SK-N-SH (cell line): ENCODE data around the gene U2AF1L4. TPM values are rescaled to one million over a fixed set of nuclear protein-coding genes. Genes with fewer than 3 reads are reported as not detected.

Source experiments
- CTCF ChIA-PET: fragments of 300-600, 350-600 bp; formaldehyde crosslinking; extraction: SDS; loops from one replicate; lab custom pipeline; 2021; lab: Yijun Ruan, JAX
- POLR2A ChIA-PET: fragments of 350-600 bp; sonication (Branson Sonifier 250); formaldehyde crosslinking; extraction: SDS; loops from one replicate; lab custom pipeline; 2020; ENCODE audit warnings: antibody characterized with exemption, inconsistent platforms; lab: Yijun Ruan, JAX
- DNase-seq: peaks from one replicate; pipeline ENCODE4 v3.0.0; 2012
- H2AFZ ChIP-seq: fragments of 200-600 bp; sonication (generic); 2 replicates; pipeline ENCODE4 v1.8.1; 2016; ENCODE audit warnings: antibody characterized with exemption, mild to moderate bottlenecking, low read depth
- H3F3A ChIP-seq: fragments of 200-600 bp; sonication (generic); replicated peaks from 2 replicates; pipeline ENCODE3; 2016; ENCODE audit warnings: antibody characterized with exemption, mild to moderate bottlenecking; ENCODE audit not compliant: insufficient read depth
- H3K27ac ChIP-seq, 2 experiments: fragments of 200-500 bp in 1 of 2; fragments of 200-600 bp in 1 of 2; sonication (Bioruptor generic) in 1 of 2; sonication (generic), shearing (Covaris generic) in 1 of 2; 2 replicates each; pipeline versions ENCODE4 v1.5.1 to v1.6.1; 2014 to 2016; ENCODE audit warnings: low read depth in 2 of 2, inconsistent platforms in 1 of 2, low read length in 1 of 2, mild to moderate bottlenecking in 1 of 2, mixed read lengths in 1 of 2
- H3K27me3 ChIP-seq: fragments of 200-600 bp; sonication (generic), shearing (Covaris generic); 2 replicates; pipeline ENCODE4 v1.6.1; 2016; ENCODE audit warnings: mixed run types; ENCODE audit not compliant: insufficient read depth
- H3K36me3 ChIP-seq, 2 experiments: fragments of 200-500 bp in 1 of 2; fragments of 200-600 bp in 1 of 2; sonication (Bioruptor generic) in 1 of 2; sonication (generic) in 1 of 2; replicated peaks in 1 of 2; 2 replicates each; pipeline versions ENCODE3 to v1.5.1; 2014 to 2016; ENCODE audit warnings: low read length in 1 of 2, mild to moderate bottlenecking in 1 of 2; ENCODE audit not compliant: insufficient read depth in 2 of 2, control insufficient read depth in 1 of 2
- H3K4me1 ChIP-seq, 2 experiments: fragments of 200-500 bp in 1 of 2; fragments of 200-600 bp in 1 of 2; sonication (Bioruptor generic) in 1 of 2; sonication (generic), shearing (Covaris generic) in 1 of 2; 2 replicates each; pipeline versions ENCODE4 v1.5.1 to v1.6.1; 2014 to 2016; ENCODE audit warnings: low read depth in 1 of 2, low read length in 1 of 2, mixed run types in 1 of 2; ENCODE audit not compliant: insufficient read depth in 2 of 2, control insufficient read depth in 1 of 2
- H3K4me2 ChIP-seq: fragments of 200-600 bp; sonication (generic), shearing (Covaris generic); 2 replicates; pipeline ENCODE4 v1.6.1; 2017; ENCODE audit warnings: mixed run types
- H3K4me3 ChIP-seq, 2 experiments: fragments of 200-500 bp in 1 of 2; fragments of 200-600 bp in 1 of 2; sonication (Bioruptor generic) in 1 of 2; sonication (generic), shearing (Covaris generic) in 1 of 2; 2 replicates each; pipeline versions ENCODE4 v1.5.1 to v1.8.1; 2014 to 2016; ENCODE audit warnings: low read depth in 2 of 2, inconsistent platforms in 1 of 2, low read length in 1 of 2, mild to moderate bottlenecking in 1 of 2, mixed read lengths in 1 of 2, moderate library complexity in 1 of 2
- H3K79me2 ChIP-seq: fragments of 200-600 bp; sonication (generic); 2 replicates; pipeline ENCODE4 v1.8.1; 2017; ENCODE audit warnings: mild to moderate bottlenecking; ENCODE audit not compliant: insufficient read depth
- H3K9ac ChIP-seq: fragments of 200-600 bp; sonication (generic); 2 replicates; pipeline ENCODE4 v1.6.1; 2017; ENCODE audit warnings: mixed run types
- H3K9me2 ChIP-seq: fragments of 200-600 bp; sonication (generic); 2 replicates; pipeline ENCODE4 v1.6.1; 2017; ENCODE audit warnings: mixed run types
- H3K9me3 ChIP-seq: fragments of 200-600 bp; sonication (generic); 2 replicates; pipeline ENCODE4 v1.6.1; 2017; ENCODE audit warnings: mixed run types, mild to moderate bottlenecking, moderate library complexity
- H4K20me1 ChIP-seq: fragments of 200-600 bp; sonication (generic); 2 replicates; pipeline ENCODE4 v1.6.1; 2017; ENCODE audit warnings: mild to moderate bottlenecking, mixed run types; ENCODE audit not compliant: insufficient read depth
- EP300 ChIP-seq, 2 experiments: IDR thresholded peaks; 2 replicates each; pipeline versions ENCODE4 v1.4.0 to v1.6.1; 2012; ENCODE audit warnings: borderline replicate concordance in 1 of 2, low read depth in 1 of 2, low read length in 1 of 2
- FOXJ3 ChIP-seq: sonication (generic); formaldehyde crosslinking; IDR thresholded peaks from 2 replicates; pipeline ENCODE4 v1.5.1; 2020; ENCODE audit warnings: mild to moderate bottlenecking, missing genetic modification reagents
- GABPA ChIP-seq: IDR thresholded peaks from 2 replicates; pipeline ENCODE4 v1.4.0; 2012; ENCODE audit warnings: low read depth, mild to moderate bottlenecking
- JUND ChIP-seq: IDR thresholded peaks from 2 replicates; pipeline ENCODE4 v1.4.0; 2012
- MXI1 ChIP-seq: IDR thresholded peaks from 2 replicates; pipeline ENCODE4 v1.6.1; 2012; ENCODE audit warnings: mild to moderate bottlenecking, low read depth, low read length, improper control_type of control experiment
- NRF1 ChIP-seq: IDR thresholded peaks from 2 replicates; pipeline ENCODE4 v1.6.1; 2012; ENCODE audit warnings: low read depth, mild to moderate bottlenecking, low read length
- POLR2AphosphoS5 ChIP-seq: IDR thresholded peaks from 2 replicates; pipeline ENCODE4 v1.6.1; 2012; ENCODE audit warnings: low read depth, low read length
- RCOR1 ChIP-seq: fragments of 150-350 bp; IDR thresholded peaks from 2 replicates; pipeline ENCODE4 v1.6.1; 2017; ENCODE audit warnings: antibody characterized with exemption, low read length
- TCF12 ChIP-seq: IDR thresholded peaks from 2 replicates; pipeline ENCODE4 v1.4.0; 2012
- TEAD4 ChIP-seq: IDR thresholded peaks from 2 replicates; pipeline ENCODE4 v1.4.0; 2012; ENCODE audit warnings: mild to moderate bottlenecking, borderline replicate concordance; ENCODE audit not compliant: insufficient read depth
- YY1 ChIP-seq: IDR thresholded peaks from 2 replicates; pipeline ENCODE4 v1.4.0; 2012; ENCODE audit warnings: low read depth, mild to moderate bottlenecking
- WGBS: methylation state at CpG from one replicate; pipeline ENCODE4 v1.1.6; 2017; ENCODE audit warnings: low lambda C conversion rate; 5-methylcytosine and 5-hydroxymethylcytosine counted together
- polyA plus RNA-seq, 3 experiments: library from polyadenylated mRNA; depleted of rRNA; stranded (reverse); fragments of >200 nt; gene quantifications; 2 replicates each; pipeline ENCODE4 v1.2.3, GENCODE V29; 2012
- TF ChIP-seq, protein P1 (sequence below): IDR thresholded peaks from 2 replicates; pipeline ENCODE4 v1.4.0; 2012; ENCODE audit warnings: low read depth
- TF ChIP-seq, protein P2 (sequence below): fragments of 150-350 bp; IDR thresholded peaks from 2 replicates; pipeline ENCODE4 v1.6.1; 2017; ENCODE audit warnings: antibody characterized with exemption, low read length, low read depth, borderline replicate concordance
- TF ChIP-seq, protein P3 (sequence below): IDR thresholded peaks from 2 replicates; pipeline ENCODE4; 2012
- TF ChIP-seq, protein P4 (sequence below): IDR thresholded peaks from 2 replicates; pipeline ENCODE4 v1.4.0; 2012; ENCODE audit warnings: low read depth, borderline replicate concordance
- TF ChIP-seq, protein P5 (sequence below): IDR thresholded peaks from 2 replicates; pipeline ENCODE4 v1.6.1; 2012; ENCODE audit warnings: mild to moderate bottlenecking, low read depth, low read length, moderate library complexity
- TF ChIP-seq, protein P6 (sequence below): fragments of 150-350 bp; IDR thresholded peaks from 2 replicates; pipeline ENCODE4 v1.6.1; 2016; ENCODE audit warnings: mild to moderate bottlenecking, low read depth, low read length

U2AF1L4 gene
- polyA plus RNA-seq, 1 of the 3 experiments (the other 2 are of a cell fraction), result 25.9 TPM

DNA sequence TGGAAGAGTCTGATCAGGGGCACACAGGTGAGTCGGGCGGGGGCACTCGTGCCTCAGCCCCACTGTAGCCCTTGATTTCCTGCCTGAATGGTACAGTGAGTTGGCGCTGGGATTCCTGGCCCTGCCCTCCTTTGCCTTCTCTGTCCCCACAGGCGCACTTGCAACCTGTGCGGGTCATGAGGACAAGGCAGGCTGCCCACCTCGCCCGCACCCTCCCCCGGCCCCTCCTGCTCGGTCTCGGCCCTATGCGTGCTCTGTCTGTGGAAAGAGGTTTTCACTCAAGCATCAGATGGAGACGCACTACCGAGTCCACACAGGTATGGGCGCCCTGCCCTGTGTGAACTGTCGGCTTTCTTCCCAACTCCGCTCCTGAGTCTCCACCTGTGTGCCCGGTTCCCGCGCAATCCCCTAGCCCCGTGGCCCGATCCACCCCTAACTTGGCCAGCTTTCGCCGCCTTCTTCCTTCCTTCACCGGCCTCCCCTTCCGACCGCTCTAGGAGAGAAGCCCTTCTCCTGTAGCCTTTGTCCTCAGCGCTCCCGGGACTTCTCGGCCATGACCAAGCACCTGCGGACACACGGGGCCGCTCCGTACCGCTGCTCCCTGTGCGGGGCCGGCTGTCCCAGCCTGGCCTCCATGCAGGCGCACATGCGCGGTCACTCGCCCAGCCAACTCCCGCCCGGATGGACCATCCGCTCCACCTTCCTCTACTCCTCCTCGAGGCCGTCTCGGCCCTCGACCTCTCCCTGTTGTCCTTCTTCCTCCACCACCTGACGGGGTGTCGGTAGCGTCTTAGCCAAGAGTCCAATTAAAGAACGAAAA is 29.0 kb downstream of the U2AF1L4 start:
- Histone ChIP-seq H3K27ac (peak overlapping the region; percentile 62 to 95), H3K36me3 (peaks cover 6 to 13% of the 10 kb centered on the region in 2 experiments), H3K4me1 (peaks cover 5 to 24% of the 10 kb centered on the region in 2 experiments; a peak in 3 of 4 replicates), H3F3A (peaks cover 6% of the 10 kb centered on the region), H3K27me3 (no peaks in the 10 kb centered on the region), H3K4me2 (peak overlapping the region; percentile 97), H4K20me1 (peaks cover 18% of the 10 kb centered on the region), H3K9me2 (no peaks in the 10 kb centered on the region), H3K4me3 (peak overlapping the region; percentile 80 to 91), H2AFZ (peak overlapping the region; percentile 86), H3K9me3 (no peaks in the 10 kb centered on the region), H3K79me2 (peaks cover 28% of the 10 kb centered on the region), H3K9ac (peak overlapping the region; percentile 65)
- ChIA-PET CTCF (interaction anchor here (0.6 to 1.8 kb wide), 9 partner anchors 10 to 1237 kb away, joined by 3 to 14 read pairs (median 4); no protein-coding TSS in a partner anchor), POLR2A (no interaction called here)
- TF ChIP-seq GABPA (no peak), NRF1 (peak; percentile 58; the same call in 1 of the 2 replicates)
- TF ChIP-seq, protein P1, sequence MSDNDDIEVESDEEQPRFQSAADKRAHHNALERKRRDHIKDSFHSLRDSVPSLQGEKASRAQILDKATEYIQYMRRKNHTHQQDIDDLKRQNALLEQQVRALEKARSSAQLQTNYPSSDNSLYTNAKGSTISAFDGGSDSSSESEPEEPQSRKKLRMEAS, result peak; percentile 90
- peak; percentile 81 for DNase-seq
- WGBS, result 21% methylated on average over 50 of the region's 52 CpGs

DNA sequence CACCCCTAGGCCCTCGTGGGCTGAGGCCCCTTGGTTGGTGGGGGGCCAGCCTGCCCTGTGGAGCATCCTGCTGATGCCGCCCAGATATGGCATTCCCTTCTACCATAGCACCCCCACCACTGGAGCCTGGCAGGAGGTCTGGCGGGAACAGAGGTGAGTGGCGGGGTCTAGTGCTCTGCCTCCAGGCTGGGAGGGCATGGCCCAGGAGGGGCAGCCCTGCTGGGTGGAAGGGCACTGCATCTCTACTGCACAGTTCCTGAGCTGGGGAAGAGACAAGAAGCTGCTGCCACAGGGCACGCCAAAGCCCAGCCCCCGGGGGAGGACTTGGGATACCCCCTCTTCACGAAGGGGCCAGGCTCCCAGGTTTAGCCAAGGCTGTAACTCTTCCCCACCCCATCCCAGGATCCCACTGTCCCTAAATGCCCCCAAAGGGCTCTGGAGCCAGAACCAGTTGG is 29.8 kb downstream of the U2AF1L4 start:
- Histone ChIP-seq H3K4me3 (peak overlapping the region in 1 of 2 experiments; percentile 80; a peak in 1 of 4 replicates), H3K9ac (no peak overlapping the region), H3K9me2 (no peaks in the 10 kb centered on the region), H3K79me2 (peaks cover 23% of the 10 kb centered on the region), H3K4me2 (peak overlapping the region; percentile 97), H4K20me1 (peaks cover 18% of the 10 kb centered on the region), H2AFZ (no peak overlapping the region), H3K27ac (no peak overlapping the region), H3K27me3 (no peaks in the 10 kb centered on the region), H3K36me3 (peaks cover 6 to 9% of the 10 kb centered on the region in 2 experiments), H3K4me1 (peaks cover 5 to 24% of the 10 kb centered on the region in 2 experiments; a peak in 3 of 4 replicates), H3K9me3 (no peaks in the 10 kb centered on the region), H3F3A (peaks cover 6% of the 10 kb centered on the region)
- CTCF ChIA-PET, result interaction anchor here (0.9 to 2.6 kb wide), 6 partner anchors 19 to 159 kb away, joined by 4 to 14 read pairs (median 8); no protein-coding TSS in a partner anchor
- WGBS, result 97% methylated on average over 6 of the region's 7 CpGs
- no peak for DNase-seq
- POLR2A ChIA-PET, result no interaction called here
- TF ChIP-seq MXI1, result no peak
- TF ChIP-seq TEAD4, result no peak
- TF ChIP-seq POLR2AphosphoS5, result no peak
- TF ChIP-seq, protein P2, sequence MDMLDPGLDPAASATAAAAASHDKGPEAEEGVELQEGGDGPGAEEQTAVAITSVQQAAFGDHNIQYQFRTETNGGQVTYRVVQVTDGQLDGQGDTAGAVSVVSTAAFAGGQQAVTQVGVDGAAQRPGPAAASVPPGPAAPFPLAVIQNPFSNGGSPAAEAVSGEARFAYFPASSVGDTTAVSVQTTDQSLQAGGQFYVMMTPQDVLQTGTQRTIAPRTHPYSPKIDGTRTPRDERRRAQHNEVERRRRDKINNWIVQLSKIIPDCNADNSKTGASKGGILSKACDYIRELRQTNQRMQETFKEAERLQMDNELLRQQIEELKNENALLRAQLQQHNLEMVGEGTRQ, result no peak
- no peak for TF ChIP-seq JUND
- TF ChIP-seq GABPA, result no peak
- TF ChIP-seq EP300 (IDR thresholded peaks at IDR 0.05; ENCODE audit: borderline replicate concordance in 1 of 2, low read depth in 1 of 2, low read length in 1 of 2), result no peak
- TF ChIP-seq YY1, result no peak
- TF ChIP-seq RCOR1, result no peak
- TF ChIP-seq, protein P3, sequence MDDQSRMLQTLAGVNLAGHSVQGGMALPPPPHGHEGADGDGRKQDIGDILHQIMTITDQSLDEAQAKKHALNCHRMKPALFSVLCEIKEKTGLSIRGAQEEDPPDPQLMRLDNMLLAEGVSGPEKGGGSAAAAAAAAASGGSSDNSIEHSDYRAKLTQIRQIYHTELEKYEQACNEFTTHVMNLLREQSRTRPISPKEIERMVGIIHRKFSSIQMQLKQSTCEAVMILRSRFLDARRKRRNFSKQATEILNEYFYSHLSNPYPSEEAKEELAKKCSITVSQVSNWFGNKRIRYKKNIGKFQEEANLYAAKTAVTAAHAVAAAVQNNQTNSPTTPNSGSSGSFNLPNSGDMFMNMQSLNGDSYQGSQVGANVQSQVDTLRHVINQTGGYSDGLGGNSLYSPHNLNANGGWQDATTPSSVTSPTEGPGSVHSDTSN, result no peak
- TF ChIP-seq, protein P4, sequence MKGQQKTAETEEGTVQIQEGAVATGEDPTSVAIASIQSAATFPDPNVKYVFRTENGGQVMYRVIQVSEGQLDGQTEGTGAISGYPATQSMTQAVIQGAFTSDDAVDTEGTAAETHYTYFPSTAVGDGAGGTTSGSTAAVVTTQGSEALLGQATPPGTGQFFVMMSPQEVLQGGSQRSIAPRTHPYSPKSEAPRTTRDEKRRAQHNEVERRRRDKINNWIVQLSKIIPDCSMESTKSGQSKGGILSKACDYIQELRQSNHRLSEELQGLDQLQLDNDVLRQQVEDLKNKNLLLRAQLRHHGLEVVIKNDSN, result no peak
- no peak for TF ChIP-seq TCF12
- TF ChIP-seq, protein P5, sequence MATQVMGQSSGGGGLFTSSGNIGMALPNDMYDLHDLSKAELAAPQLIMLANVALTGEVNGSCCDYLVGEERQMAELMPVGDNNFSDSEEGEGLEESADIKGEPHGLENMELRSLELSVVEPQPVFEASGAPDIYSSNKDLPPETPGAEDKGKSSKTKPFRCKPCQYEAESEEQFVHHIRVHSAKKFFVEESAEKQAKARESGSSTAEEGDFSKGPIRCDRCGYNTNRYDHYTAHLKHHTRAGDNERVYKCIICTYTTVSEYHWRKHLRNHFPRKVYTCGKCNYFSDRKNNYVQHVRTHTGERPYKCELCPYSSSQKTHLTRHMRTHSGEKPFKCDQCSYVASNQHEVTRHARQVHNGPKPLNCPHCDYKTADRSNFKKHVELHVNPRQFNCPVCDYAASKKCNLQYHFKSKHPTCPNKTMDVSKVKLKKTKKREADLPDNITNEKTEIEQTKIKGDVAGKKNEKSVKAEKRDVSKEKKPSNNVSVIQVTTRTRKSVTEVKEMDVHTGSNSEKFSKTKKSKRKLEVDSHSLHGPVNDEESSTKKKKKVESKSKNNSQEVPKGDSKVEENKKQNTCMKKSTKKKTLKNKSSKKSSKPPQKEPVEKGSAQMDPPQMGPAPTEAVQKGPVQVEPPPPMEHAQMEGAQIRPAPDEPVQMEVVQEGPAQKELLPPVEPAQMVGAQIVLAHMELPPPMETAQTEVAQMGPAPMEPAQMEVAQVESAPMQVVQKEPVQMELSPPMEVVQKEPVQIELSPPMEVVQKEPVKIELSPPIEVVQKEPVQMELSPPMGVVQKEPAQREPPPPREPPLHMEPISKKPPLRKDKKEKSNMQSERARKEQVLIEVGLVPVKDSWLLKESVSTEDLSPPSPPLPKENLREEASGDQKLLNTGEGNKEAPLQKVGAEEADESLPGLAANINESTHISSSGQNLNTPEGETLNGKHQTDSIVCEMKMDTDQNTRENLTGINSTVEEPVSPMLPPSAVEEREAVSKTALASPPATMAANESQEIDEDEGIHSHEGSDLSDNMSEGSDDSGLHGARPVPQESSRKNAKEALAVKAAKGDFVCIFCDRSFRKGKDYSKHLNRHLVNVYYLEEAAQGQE, result no peak
- no peak for TF ChIP-seq FOXJ3 (CRISPR knock-in tag)
- TF ChIP-seq, protein P1, result no peak
- TF ChIP-seq, protein P6, sequence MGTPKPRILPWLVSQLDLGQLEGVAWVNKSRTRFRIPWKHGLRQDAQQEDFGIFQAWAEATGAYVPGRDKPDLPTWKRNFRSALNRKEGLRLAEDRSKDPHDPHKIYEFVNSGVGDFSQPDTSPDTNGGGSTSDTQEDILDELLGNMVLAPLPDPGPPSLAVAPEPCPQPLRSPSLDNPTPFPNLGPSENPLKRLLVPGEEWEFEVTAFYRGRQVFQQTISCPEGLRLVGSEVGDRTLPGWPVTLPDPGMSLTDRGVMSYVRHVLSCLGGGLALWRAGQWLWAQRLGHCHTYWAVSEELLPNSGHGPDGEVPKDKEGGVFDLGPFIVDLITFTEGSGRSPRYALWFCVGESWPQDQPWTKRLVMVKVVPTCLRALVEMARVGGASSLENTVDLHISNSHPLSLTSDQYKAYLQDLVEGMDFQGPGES, result no peak
